Measurements from ENCODE around the gene SHKBP1. TPM values are rescaled to one million over a fixed set of nuclear protein-coding genes. Genes with fewer than 3 reads are reported as not detected.

Gene SHKBP1
- total and polyA plus RNA-seq, 10 of the 15 experiments (the other 5 are each of a cell fraction or from before 2014, with no cell fraction given), result 2.3 to 123 (median 67.0) TPM

DNA sequence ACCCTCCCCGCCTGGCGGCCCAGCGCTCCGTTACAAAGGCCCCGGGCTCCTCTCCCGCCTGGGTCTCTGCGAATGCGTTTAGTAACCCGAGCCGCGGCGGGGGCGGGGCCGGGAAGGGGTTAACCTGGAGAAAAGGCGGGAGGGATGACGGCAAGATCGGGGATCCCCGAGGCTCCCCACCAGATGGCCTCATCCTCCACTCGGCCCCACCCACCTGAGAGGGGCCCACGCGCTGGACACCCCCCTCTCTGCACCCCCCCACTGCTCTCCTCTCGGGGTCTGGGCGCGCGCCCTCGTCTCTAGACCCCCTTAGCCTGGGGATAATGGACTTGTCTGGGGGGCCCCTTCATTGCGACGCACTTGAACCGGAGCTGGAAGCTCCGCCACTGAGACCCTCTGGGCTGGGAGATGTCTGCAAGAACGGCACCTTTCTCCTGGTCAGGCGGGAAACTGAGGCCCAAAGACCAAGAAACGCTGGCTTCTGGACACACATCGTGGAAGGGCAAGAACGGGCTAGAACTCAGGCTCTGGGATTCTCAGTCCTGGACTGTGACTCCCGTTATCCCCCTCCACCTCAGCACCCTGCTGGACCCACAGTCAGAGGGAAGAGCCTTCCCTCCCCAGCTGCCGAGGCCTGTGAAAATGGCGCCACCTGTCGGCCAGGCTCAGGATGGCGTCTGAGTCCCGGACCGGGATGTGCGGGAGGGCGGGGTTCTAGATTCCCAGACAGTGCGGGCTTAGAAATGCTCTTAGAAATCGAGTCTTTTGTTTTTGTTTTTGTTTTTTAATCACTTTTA is 21.6 kb downstream of the SHKBP1 start (continued):
- TF ChIP-seq CTCF (IDR thresholded peaks at IDR 0.05 in 2 of 3, conservative IDR thresholded peaks at IDR 0.05 in 1 of 3; ENCODE audit: control insufficient read depth in 2 of 3, extremely low read depth in 1 of 3, insufficient read depth in 1 of 3, low read depth in 3 of 3, low read length in 3 of 3) (peak; percentile 98 to 99 (median 98); a peak in 5 of 6 replicates), SRF (IDR thresholded peaks at IDR 0.05; ENCODE audit: low read depth in 2 of 2, low read length in 2 of 2) (peak in 1 of 2 experiments; percentile 29; a peak in 1 of 4 replicates), BHLHE40 (IDR thresholded peaks at IDR 0.05; ENCODE audit: borderline replicate concordance in 1 of 2, low read depth in 2 of 2, low read length in 1 of 2) (peak in 1 of 2 experiments; percentile 48; a peak in 1 of 4 replicates), TCF3 (IDR thresholded peaks at IDR 0.05; ENCODE audit: borderline replicate concordance, insufficient read depth, low read depth, low read length) (peak; percentile 65; the same call in 1 of the 2 replicates), RB1 (IDR thresholded peaks at IDR 0.05; ENCODE audit: borderline replicate concordance) (peak; percentile 43; the same call in 1 of the 2 replicates), FOXK2 (IDR thresholded peaks at IDR 0.05) (0 out of 2 replicates have a peak, but pooled peaks have one; percentile 14), MXI1 (IDR thresholded peaks at IDR 0.05; ENCODE audit: low read depth, low read length) (no peak), GATAD2B (conservative IDR thresholded peaks at IDR 0.05; ENCODE audit: low read depth) (0 out of 2 replicates have a peak, but pooled peaks have one; percentile 31), IKZF1 (conservative IDR thresholded peaks at IDR 0.05) (peak; percentile 48), BMI1 (IDR thresholded peaks at IDR 0.05; ENCODE audit: borderline replicate concordance) (no peak), SMC3 (IDR thresholded peaks at IDR 0.05; ENCODE audit: borderline replicate concordance, low read length) (peak; percentile 69), YY1 (IDR thresholded peaks at IDR 0.05; ENCODE audit: low read depth, low read length) (peak; percentile 71)
